HG02981 (cell line): ENCODE data around the gene PCDHA1.
"Not testable (repeated sequence)": the region's sequence is repeated elsewhere in the genome, so short reads cannot be mapped to it uniquely, and the experiment has no call there.

Experiments
- ATAC-seq: cut with Tn5 transposase; IDR thresholded peaks from one replicate; pipeline ENCODE4 v1.9.1; 2021; ENCODE audit warnings: mild to moderate bottlenecking, moderate library complexity; ENCODE audit not compliant: unreplicated experiment

PCDHA1 gene

GRCh38 chr5:140808241-140808888 lies 22.4 kb downstream of the PCDHA1 start:
- not testable (repeated sequence) for ATAC-seq

GRCh38 chr5:140808889-140809291 lies 22.9 kb downstream of the PCDHA1 start:
- no peak for ATAC-seq

- no peak for ATAC-seq
These were observed 35.7 kb downstream of the PCDHA1 start, which contains the start of gene PCDHA5 for GRCh38 chr5:140821375-140822280. TSS of gene PCDHA5 (plus strand) at chr5:140821613.

DNA sequence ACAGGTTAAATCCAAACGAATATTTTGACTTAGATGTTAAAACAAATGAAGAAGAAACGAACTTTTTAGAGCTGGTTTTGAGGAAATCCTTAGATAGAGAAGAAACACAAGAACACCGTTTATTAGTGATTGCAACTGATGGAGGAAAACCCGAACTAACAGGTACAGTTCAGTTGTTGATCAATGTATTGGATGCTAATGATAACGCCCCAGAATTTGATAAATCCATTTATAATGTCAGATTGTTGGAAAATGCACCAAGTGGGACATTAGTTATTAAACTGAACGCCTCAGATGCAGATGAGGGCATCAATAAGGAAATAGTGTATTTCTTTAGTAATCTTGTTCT lies 36.3 kb downstream of the PCDHA1 start:
- no peak for ATAC-seq

DNA sequence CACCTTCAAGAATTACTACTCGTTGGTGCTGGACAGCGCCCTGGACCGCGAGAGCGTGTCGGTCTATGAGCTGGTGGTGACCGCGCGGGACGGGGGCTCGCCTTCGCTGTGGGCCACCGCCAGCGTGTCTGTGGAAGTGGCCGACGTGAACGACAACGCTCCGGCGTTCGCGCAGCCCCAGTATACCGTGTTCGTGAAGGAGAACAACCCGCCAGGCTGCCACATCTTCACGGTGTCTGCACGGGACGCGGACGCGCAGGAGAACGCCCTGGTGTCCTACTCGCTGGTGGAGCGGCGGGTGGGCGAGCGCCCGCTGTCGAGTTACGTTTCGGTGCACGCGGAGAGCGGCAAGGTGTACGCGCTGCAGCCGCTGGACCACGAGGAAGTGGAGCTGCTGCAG lies 37.0 kb downstream of the PCDHA1 start:
- ATAC-seq = not testable (repeated sequence)

GRCh38 chr5:140823475-140823874 lies 37.5 kb downstream of the PCDHA1 start:
- no peak for ATAC-seq

DNA sequence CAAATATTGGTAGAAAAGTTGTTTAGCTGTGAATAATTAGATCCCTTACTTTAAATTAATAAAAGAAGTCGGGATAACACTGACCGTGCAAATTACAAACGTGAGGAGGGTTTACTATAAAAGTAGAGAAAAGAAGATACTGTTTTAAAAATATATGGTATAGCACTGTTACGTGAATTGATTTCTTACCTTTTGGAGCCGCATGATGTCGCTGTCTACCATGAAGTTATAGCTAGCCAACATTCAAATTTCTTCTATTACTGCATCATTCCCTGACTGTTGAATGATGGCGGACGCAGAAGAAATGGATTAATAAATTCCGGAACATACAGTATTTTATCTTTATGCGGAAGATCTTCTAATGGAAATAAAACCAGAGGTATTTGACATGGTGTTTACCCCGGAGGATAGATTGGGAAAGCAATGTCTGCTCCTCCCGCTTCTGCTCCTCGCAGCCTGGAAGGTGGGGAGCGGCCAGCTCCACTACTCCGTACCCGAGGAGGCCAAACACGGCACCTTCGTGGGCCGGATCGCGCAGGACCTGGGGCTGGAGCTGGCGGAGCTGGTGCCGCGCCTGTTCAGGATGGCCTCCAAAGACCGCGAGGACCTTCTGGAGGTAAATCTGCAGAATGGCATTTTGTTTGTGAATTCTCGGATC lies 41.9 kb downstream of the PCDHA1 start, which contains the start of gene PCDHA6:
TSS of gene PCDHA6 (plus strand) at position 257 of the 658 bp plus-strand sequence. CDS start at position 389, 132 bp downstream.
- no peak for ATAC-seq

- no peak for ATAC-seq
These were observed 42.4 kb downstream of the PCDHA1 start for GRCh38 chr5:140828362-140828737.

- ATAC-seq = not testable (repeated sequence)
These were observed 43.9 kb downstream of the PCDHA1 start for GRCh38 chr5:140829511-140830501.

DNA sequence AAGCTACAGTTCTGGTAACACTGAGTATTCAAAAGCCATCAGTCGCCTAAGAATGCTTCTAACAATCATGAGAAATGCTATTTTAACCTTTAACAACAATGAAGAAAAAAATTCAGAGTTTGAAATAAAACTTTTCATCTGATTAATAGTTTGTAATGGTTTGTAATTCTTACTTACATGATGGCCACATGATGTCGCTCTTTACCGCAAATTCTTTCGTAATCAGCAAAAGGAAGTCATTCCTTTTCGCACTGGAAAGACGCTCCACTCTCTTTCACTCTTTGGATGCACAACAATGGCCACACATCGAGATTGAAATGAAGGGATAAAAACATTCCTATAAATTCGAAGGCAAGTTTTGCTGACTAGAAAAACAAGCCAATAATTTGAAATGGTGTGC lies 48.1 kb downstream of the PCDHA1 start, which contains the start of gene PCDHA7:
TSS of gene PCDHA7 (plus strand) at position 277 of the 400 bp plus-strand sequence. CDS start at position 392, 115 bp downstream.
- ATAC-seq = no peak

GRCh38 chr5:140834439-140835008 lies 48.6 kb downstream of the PCDHA1 start:
- ATAC-seq = not testable (repeated sequence)

DNA sequence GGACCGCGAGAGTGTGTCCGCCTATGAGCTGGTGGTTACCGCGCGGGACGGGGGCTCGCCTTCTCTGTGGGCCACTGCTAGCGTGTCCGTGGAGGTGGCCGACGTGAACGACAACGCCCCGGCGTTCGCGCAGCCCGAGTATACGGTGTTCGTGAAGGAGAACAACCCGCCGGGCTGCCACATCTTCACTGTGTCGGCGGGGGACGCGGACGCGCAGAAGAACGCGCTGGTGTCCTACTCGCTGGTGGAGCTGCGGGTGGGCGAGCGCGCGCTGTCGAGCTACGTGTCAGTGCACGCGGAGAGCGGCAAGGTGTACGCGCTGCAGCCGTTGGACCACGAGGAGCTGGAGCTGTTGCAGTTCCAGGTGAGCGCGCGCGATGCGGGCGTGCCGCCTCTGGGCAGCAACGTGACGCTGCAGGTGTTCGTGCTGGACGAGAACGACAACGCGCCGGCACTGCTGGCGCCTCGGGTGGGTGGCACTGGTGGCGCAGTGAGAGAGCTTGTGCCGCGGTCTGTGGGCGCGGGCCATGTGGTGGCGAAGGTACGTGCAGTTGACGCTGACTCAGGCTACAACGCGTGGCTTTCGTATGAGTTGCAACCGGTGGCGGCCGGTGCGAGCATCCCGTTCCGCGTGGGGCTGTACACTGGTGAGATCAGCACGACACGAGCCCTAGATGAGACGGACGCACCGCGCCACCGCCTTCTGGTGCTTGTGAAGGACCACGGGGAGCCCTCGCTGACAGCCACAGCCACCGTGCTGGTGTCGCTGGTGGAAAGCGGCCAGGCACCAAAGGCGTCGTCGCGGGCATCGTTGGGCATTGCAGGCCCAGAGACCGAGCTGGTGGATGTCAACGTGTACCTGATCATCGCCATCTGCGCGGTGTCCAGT lies 49.9 kb downstream of the PCDHA1 start:
- ATAC-seq = no peak

DNA sequence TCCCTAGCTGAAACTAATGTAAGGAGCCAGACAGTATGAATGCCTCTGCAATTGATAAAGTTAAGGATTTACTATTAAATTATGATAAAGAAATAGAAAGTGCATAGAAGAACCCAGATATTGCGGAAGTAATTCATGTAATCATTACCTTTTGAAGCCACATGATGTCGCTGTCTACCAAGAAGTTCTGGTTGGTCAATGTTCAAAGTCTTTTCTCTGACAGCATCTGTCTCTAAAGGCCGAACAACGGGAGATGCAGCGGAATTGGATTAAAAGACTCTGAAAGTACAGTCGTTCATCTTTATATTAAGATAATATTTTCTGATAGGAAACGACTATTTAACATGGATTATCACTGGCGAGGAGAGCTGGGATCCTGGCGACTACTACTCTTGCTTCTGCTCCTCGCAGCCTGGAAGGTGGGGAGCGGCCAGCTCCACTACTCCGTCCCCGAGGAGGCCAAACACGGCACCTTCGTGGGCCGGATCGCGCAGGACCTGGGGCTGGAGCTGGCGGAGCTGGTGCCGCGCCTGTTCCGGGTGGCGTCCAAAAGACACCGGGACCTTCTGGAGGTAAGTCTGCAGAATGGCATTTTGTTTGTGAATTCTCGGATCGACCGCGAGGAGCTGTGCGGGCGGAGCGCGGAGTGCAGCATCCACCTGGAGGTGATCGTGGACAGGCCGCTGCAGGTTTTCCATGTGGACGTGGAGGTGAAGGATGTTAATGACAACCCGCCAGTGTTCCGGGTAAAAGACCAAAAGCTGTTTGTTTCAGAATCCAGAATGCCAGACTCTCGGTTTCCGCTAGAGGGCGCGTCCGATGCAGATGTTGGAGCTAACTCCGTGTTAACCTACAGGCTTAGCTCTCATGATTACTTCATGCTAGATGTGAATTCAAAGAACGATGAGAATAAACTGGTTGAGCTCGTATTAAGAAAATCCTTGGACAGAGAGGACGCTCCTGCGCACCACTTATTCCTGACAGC lies 55.3 kb downstream of the PCDHA1 start, which contains the start of gene PCDHA8:
TSS of gene PCDHA8 (plus strand) at position 210 of the 985 bp plus-strand sequence. CDS start at position 345, 135 bp downstream.
- no peak for ATAC-seq

GRCh38 chr5:140842798-140843733 lies 57.1 kb downstream of the PCDHA1 start:
- no peak for ATAC-seq

- not testable (repeated sequence) for ATAC-seq
These were observed 62.5 kb downstream of the PCDHA1 start, which contains the start of gene PCDHA9 for GRCh38 chr5:140848139-140849102. TSS of gene PCDHA9 (plus strand) at chr5:140848382. CDS start at chr5:140848496, 114 bp downstream.
